Inferior parietal cortex (tissue), 1 donor: ENCODE results near the gene GCK.

Experiments
- DNase-seq: peaks from one replicate; pipeline ENCODE4 v3.0.0-alpha.2; 2016; ENCODE audit errors: extremely low spot score

The GCK gene

DNA sequence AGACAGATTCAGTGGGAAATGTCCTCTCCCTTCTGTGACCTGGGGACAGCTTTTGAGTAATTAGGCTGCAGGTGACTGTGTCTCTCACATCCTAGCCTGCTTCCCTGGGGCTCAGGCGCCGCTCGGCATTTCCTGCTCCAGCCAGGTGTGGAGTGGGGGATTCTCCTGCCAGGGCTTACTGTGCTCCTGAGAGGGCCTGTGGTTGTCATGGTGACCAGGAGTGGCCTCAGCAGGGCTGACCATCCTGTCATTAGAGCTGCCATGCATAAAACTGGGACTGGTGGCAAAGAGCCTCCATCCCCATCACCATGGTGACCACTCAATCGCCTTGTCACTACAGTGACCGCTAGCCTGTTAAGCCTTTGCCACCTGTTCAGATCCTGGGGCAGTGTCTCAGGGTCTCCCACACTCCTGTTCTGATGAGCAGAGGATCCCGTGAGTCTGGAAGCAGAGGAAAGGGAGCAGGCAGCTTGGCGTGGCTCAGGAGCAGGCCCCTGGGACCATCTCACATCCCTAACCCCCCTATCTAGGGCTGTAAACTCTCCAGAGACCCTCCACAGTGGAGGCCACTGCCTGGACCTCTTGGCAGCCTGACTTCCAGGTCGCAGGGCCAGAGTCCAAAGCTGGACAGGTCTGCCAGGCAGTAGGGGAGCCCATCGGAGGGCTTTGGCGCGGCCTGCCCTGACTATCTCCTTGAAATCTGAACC lies at the start of gene GCK:
Gene GCK, minus strand, starts transcription at position 154 of the 707 bp plus-strand sequence. CDS start 486 bp downstream, outside the sequence.
- DNase-seq = no peak

DNA sequence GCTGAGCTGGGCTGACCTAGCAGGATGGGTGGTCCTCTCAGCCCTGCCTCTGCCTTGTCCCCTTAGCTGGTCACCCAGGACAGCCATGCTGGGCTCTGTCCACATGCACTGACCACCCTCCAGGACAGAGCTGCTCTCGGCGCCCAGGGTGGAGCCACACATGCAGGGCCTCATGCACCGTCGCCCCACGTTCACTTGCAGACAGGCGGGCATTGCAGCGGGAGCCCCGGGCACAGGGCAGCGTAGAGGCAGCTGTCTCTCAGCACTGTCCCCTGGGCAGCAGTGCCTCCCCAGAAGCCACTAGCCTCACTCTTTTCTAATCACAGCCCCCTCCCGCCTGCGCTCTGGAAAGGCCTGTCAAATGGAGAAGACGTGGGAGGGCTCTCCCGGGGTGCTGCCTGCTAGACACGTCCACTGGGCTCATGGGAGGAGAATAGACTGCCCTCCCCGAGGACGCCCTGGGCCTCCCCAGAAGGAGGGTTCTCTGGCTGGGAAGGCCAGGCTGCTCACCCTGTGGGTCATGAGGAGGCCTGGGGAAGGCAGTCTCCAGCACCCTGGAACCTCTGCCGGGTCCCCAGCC lies 49.0 kb upstream of the GCK start:
- no peak for DNase-seq

DNA sequence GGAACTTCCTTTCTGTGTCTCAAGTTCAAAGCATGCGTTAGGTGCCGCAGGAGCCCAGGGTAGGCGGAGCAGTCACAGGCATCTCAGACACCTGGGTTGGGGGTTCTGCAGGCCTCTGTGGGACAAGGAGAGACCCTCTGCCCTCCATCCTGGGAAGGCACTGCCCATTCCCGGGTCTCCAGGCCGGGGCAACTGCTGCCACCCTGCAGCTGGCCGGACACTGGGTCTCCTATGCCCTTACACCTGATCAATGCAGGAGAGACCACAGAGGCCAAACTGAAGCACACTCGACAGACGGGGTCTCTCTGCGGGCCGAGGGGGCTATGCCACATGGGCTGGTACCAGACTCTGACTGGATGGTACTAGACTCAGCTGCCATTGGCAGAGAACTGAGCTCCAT lies 48.5 kb upstream of the GCK start:
- DNase-seq = no peak

DNA sequence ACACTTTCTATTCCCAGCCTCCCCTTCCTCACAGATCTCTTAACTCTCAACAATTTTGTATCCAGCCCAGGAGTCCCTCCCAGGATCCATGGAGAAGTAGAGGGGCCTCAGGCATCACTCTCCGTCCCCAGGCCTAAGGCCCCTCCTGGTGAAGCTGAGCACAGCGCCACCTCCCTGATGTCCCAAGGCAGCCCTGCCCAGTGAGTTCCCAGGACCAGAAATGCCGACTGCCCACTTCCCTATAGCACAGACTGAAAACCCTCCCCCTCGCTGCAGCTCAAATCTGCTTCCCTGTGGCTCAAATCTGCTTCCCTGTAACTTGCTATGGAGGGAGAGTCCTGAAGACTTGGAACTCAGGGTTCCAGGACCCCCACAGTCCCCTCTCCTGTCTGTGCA lies 47.1 kb upstream of the GCK start:
- DNase-seq = no peak

DNA sequence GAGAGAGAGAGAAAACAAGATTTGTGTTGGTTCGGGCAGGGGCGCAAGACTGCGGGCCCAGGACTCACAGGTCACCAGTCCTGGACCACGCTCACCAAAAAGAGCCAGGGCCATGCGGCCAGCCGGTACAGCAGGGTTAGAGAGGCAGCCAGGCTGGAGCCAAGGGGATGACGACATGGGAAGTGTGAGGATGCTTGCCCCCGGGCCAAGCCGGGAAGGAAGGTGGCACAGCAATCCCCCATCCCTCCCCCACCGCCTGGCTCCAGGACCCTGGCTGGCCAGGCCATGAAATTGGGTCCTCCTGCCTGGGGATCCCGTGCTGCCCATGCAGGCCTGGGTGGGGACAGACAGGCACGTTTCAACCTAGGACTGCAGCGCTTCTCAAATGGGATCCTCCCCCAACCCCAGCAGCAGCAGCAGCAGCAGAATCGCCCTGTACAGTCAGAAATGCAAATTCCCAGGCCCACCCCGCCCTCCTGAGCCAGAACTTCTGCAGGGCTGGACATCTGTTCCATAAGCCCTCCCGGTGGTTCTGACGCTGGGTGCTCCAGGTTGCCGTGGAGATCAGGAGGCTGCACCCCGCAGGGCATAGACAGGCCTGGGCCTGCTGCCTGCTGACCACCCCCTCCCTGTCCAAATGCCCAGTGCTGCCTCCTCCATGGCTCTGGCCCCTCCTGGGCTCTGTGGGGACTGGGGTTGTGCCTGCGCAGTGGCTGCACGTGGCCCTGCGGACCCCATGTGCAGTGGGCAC lies 46.5 kb upstream of the GCK start:
- DNase-seq = no peak

DNA sequence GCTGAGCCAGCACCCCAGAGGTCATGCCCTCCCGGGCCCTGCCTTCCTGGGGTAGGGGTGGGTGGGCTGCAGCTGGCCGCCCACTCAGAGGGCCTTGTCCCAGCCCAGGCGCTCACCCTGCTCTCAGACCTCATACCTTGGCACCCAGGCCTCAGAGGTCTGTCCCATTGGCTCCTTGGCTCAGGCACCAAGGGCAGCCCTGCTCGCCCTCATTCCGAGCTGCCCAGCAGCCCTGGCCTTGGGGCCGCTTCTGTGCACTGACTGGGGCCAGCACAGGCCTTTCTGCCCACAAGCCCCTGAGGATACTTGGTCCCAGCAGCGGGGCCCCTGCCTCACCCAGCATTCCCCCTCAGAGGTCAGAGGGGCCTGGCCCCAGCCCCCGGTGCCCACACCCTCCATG lies 45.8 kb upstream of the GCK start:
- DNase-seq = no peak

DNA sequence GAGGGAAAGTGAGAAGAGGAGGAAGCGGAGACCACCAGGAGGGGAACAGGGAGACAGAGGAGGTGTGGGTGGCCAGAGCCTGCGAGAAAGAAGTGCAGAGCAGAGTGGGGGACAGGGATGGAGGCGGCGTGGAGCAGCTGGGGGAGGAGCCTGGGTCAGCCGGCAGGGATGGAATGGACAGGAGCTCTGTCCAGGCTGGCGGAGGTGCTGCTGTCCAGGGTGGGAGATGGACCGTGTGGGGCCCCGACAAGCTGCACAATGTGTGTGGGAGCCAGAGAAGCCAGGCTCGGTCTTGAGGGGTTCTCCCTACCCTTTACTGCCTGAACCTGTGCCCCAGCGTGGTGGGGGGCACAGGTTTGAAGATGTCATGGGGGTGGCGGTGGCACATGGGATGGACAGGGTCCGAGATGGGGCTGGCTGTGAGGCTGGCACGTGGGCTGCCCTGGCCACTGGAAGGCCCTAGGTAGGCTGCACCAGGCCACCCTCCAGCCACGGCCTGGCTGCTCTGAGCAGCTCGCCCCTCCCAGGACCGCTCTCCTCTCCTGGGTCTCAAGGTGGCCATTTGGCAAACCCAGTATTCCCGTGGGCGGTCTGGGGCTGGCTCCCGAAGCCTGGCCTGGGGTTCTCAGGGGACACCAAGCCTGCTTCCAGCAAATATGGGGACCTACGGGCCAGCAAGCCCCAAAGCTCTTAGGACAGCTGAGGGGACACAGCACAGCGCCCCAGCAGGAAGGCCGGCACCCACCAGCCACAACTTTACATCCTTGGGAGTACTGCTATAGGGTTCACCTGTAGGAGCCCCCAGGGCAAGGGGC lies 43.9 kb upstream of the GCK start:
- DNase-seq = no peak

DNA sequence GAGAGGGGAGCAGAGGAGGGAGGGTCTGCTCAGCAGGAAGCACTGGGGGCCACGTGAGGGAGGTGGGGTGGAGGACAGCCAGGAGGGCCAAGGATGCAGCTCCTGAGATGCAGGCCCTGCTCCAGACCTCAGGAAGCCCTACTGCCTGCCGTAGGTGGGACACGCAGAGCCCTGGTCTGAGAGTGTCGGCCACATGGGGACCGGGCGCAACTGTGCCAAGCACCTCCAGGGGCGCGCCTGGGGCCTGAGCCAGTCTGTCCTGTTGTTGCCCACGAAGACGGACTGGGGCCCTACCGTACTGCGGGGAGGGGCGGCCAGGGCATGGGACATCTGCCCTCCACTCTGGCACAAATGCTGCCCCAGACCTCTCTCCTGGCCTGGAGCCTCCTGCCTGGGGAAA lies 43.2 kb upstream of the GCK start:
- DNase-seq = no peak

DNA sequence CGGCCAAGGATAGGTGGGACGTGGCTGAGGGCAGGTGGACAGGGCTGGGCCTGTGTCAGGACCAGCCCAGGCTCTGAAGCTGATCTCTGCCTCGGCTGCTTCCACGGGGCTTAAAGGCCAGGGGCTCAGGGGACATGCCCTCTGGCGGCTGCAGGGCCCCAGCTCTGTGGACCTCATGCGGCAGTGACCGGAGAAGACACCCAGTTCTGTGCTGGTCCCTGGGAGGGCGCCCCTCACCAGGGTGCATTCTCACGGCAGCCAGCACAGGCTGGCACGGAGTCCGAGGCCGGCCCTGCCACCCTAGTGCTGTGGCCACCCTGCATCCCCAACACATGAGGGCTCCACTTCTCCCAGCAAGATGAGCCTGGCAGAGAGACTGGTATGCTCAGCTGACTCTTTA lies 41.8 kb upstream of the GCK start:
- no peak for DNase-seq

DNA sequence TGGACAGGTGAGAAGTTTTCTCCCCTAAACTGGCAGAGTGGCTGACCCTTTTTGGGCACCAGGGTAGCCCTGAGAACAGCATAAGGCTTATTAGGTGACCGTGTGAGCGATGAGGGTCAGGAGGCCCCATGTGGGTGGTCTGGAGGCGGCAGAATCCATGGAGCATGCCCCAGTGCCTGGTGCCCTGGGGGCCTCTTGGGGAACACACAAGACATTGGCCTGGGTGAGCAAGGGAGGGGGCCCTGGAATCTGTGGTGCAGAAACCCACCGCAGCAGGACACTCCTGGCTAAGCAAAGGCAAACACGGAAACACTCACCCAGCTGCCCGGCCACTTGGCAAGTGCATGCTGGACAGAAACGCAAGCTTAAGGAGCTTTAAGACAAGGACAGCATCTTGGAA lies 41.0 kb upstream of the GCK start:
- no peak for DNase-seq

DNA sequence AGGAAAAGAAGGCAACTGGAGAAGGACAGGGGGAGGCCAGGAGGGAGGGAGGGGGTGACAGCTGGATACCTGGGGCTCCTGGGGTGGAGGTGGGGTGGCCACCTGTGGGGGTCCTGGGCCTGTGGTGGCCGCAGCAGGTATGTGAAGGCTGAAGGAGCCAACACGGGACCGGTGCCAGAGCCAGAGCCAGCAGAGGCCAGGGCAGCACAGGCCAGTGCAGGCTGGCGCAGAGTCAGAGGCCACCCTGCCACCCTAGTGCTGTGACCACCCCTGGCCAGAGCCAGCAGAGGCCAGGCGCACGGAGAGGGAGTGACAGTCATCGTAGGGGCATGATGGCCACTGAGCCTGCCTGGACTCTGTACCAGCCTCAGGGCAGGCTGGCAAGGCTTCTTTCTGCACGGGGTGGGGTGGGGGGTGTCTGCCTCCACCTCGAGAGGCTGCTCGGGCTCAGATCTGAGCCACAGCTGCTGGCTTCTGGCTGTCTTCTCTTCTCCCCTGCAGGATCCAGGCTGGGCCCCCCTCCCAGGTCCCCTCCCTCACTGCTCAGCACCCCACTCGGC lies 40.4 kb upstream of the GCK start:
- no peak for DNase-seq

DNA sequence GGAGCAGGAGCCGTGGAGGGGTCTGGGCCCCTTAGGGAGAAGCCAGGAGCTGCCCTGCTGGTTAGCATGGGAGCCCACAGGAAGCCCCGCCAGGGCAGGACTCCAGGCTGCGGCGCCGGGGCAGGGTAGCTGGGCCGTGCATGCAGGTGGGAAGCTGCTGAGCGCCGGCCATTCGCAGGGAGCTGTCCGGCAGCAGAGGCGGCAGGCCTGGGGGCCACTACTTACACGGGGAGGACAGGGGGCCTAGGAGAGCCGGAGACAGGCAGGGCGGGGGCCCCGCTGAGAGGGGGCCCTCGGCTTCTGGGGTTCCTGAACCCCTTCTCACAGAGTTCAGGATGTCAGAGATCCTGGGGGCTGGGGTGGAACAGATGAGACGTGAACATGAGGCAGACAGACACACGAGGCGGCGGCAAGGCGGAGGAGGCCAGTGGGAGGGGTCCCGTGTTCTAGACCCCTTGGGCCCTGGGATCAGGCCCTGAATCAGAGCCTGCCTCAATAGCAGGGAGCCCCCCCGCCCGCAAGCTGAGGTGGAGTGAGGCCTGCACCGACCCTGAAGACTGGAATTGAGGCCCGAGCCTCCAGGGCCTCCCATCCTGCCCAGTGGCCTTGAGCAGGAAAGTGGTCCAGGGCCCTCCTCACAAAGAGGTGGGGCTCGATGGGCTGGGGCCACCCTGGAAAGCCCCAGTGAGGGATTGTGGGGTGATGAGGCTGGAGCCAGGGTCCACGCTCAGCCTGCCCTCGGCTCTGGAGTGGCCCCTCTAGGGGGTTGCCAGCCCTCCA lies 39.5 kb upstream of the GCK start:
- no peak for DNase-seq

DNA sequence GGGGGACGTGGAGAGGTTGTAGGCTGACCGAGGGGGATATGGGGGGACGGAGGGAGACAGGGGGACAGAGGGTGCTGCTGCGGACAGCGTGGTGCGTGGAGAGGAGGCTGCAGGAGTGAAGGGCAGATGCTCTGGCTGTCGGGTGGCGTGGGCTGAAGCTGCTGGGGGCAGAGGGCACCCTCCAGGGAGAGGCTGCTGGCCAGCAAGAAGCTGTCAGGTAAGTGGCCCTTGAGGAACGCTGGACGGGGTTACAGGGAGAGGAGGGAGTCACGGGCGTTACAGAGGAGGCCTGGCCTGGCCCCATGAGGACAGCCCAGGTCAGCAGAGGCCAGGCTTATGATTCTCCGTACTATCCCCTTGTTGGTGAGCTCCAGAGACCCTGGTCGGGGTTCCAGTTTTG lies 38.7 kb upstream of the GCK start:
- no peak for DNase-seq

DNA sequence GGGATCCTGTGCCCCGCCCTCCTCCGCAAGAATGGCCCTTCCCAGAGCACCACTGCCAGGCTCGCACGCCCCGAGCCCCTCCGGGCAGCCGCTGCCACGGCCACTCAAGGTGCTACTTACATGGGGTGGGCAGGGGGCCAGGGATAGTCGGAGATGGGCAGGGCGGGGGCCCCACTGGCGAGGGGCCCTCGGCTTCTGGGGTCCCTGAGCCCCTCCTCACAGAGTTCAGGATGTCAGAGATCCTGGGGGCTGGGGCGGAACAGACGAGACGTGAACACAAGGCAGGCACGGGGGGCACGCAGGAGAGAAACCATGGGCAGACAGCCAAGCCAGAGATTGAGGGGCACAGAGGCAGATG lies 37.1 kb upstream of the GCK start:
- DNase-seq = no peak

DNA sequence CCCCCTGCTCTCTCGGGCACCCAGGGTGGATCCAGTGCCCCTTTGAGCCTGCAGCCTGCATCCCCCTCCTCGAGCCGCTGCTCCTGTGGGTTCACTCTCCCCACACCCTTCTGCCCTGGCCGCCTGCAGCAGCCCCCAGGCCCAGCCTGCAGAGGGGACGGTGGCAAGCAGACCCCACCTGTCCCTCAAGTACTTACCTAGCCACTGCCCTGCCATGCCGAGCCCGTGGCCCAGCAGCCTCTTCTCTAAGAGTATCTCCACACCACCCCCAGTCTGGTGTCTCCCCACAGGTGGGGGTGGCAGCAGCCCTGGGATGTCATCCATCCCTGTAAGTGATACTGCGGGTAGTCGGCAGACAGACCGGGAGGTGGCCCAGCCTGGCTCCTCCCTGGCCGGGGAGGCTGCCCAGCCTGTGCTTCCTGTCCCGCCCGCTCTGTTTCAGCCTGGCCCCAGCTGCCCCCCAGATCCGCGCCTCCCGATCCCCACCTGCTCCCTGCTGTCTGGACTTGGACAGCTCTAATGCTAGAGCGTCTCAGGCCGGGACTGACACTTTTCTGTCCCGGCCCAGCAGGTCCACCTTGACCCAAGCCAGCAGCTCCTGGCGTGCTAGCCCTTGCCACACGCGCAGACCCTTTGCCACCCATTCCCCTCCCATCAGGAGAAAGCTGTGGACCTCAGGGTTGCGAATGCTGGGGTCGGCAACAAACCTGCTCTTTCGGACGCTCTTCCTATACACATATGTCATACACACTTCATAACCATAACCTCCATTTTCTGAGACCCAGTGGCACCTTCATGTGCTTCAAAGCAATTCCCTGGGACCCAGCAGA lies 36.5 kb upstream of the GCK start:
- DNase-seq = no peak

DNA sequence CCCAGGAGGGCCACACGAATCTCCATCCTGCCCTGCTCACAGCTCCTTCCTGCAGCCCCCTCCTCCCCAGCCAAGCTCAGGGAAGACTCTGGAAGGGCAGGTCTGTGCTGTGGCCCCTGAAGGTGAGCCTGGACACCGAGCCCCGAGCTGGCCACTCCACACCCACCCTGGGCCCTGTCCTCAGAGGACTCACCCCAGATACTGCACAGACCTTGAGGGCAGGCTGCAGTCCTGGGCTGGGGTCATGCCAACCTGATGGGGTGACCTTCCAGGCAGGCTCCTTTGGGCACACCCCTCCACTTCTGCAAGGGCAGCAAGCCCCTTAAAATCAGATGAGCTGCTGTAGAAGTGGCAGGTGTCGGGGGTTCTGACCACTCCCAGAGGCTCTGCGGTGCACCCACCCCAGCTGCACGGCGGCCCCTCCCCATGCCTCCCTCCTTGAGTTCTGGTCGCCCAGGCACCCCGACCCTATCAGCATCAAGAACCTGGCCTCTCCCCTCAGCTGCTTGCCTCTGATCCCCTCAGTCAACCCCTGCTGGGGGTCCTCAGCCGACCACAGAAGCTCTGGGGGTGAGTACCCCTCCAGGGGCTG lies 35.8 kb upstream of the GCK start:
- DNase-seq = no peak

DNA sequence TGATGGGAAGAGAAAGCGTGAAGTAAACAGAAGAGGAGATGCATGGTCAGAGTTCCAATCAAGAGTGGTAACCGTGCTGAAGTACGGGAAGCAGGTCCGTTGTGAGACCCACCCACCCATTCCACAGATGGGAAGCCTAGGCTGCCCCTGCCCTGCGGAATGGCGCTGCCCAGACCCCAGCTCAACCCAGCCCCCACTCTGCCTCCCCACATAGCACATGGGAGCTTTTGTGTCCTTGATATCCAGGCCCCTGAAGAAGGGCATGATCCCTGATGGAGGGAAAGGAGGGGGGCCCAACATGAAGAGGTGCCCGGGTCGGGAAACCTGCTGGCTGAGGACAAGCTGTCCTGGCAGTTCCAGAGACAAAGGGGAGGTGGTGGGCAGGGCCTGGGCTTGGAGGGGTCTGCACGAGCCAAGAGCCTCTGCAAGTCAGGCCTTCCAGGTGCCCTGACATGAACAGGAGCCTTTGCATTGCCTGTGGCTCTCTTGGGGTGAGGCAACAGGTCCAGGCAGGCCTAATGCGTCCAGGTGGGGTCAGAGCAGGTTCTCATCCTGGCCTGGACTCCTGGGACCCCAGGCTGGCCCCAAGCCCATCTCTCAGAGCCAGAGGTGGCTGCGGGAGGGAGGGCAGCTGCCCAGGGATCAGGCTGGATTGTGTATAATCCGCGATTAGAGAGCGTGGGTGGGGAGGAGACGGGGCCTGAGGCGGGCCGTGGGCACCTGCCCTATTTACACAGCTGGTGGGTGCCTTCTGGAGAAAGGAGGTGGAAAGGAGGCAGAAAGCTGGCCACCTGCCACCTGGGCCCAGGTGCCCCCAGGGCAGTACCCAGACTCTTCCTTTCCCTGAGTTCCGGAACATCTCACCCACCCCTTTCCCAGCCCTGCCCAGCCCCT lies 35.1 kb upstream of the GCK start:
- no peak for DNase-seq

DNA sequence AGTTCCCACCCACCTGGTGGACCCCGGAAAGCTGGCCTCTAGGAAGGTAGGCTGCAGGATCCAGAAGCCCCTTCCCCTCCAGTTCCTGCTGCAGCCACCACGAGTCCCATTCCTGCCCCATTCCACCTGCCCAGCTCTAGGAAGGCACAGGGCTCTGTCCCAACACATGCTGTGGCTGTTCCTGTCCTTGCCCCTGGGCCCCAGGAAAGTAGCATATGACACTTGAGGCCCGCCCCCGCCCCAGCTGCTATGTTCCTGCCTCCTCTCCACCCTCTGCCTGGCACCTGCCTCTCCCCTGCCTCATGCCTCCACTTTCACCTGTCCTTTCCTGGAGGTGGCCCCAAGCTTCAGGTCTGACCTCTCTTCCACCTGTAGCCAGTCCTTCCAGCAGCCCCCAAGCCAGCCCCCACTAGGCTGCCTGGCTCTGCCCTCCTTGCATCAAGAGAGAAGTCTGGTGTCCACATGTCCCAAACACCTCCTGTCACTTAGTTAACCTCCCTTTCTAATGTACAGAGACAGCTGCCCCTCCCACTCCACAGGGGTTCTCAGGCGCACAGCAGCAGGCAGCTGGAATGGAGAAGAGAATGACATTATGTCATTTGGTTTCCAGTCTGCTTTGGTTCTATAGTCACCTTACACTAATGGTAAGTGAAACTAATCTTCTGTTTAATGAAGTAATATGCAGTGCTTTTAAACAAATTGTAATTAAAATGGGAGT lies 34.3 kb upstream of the GCK start:
- no peak for DNase-seq
